Thymus (tissue), 11 donors: ENCODE data around the gene NRG2. TPM values are rescaled to one million over a fixed set of nuclear protein-coding genes. Genes with fewer than 3 reads are reported as not detected.

ENCODE experiments used
- DNase-seq, 9 donors: peaks; one replicate each; pipeline ENCODE4 v3.0.0-alpha.2; 2013; ENCODE audit warnings: low spot score in 9 of 9, low read depth in 6 of 9, missing footprints in 1 of 9
- H3K27ac ChIP-seq, 2 donors: one replicate each; pipeline ENCODE4 v1.5.1; 2013; ENCODE audit warnings: control low read depth in 1 of 2, low read depth in 1 of 2, low read length in 1 of 2, mild to moderate bottlenecking in 1 of 2, moderate library complexity in 1 of 2
- H3K27me3 ChIP-seq, 2 donors: one replicate each; pipeline ENCODE4 v1.5.1; 2013; ENCODE audit warnings: low read length in 1 of 2; ENCODE audit not compliant: control insufficient read depth in 2 of 2, insufficient read depth in 1 of 2
- H3K36me3 ChIP-seq, 2 donors: one replicate each; pipeline ENCODE4 v1.5.1; 2013; ENCODE audit warnings: low read length in 1 of 2, mild to moderate bottlenecking in 1 of 2, moderate library complexity in 1 of 2; ENCODE audit not compliant: control insufficient read depth in 2 of 2, insufficient read depth in 2 of 2
- H3K4me1 ChIP-seq, 2 donors: one replicate each; pipeline ENCODE4 v1.5.1; 2013; ENCODE audit warnings: low read length in 2 of 2; ENCODE audit not compliant: control insufficient read depth in 2 of 2, insufficient read depth in 2 of 2
- H3K4me3 ChIP-seq, 2 donors: one replicate each; pipeline ENCODE4 v1.5.1; 2013; ENCODE audit warnings: low read length in 2 of 2, control low read depth in 1 of 2, mild to moderate bottlenecking in 1 of 2
- H3K9me3 ChIP-seq, 2 donors: one replicate each; pipeline ENCODE4 v1.5.1; 2013; ENCODE audit warnings: low read length in 1 of 2, mild to moderate bottlenecking in 1 of 2; ENCODE audit not compliant: control insufficient read depth in 2 of 2, insufficient read depth in 1 of 2
- WGBS: extraction: QIAGEN DNeasy Blood & Tissue Kit; methylation state at CpG from one replicate; pipeline ENCODE4 v1.1.7; 2013; 5-methylcytosine and 5-hydroxymethylcytosine counted together
- polyA plus RNA-seq: library from polyadenylated mRNA; stranded (reverse); fragments of 200-250 nt; gene quantifications from one replicate; pipeline ENCODE4 v1.2.3, GENCODE V29; 2013
- total RNA-seq: library from RNA; stranded (reverse); fragments of 120-200 nt; gene quantifications from one replicate; pipeline ENCODE4 v1.2.4, GENCODE V29; 2013
- donor health status: healthy.

The NRG2 gene
- total and polyA plus RNA-seq, 2 donors = 0.38 to 0.96 TPM

- no peaks in the 10 kb centered on the region for H3K4me1 ChIP-seq
- no peaks in the 10 kb centered on the region for H3K9me3 ChIP-seq
- no peak overlapping the region for H3K27ac ChIP-seq
- H3K27me3 ChIP-seq = peaks cover 0 to 20% of the 10 kb centered on the region in 2 donors
- WGBS = 62% methylated on average over 1 of the region's 1 CpG
- H3K4me3 ChIP-seq = no peak overlapping the region
- no peak for DNase-seq
- H3K36me3 ChIP-seq = no peaks in the 10 kb centered on the region
Measured at GRCh38 chr5:139962445-139962844, 80.7 kb downstream of the NRG2 start.

- Histone ChIP-seq H3K9me3 (no peaks in the 10 kb centered on the region), H3K4me1 (no peaks in the 10 kb centered on the region), H3K27ac (no peak overlapping the region), H3K36me3 (no peaks in the 10 kb centered on the region), H3K4me3 (no peak overlapping the region), H3K27me3 (peaks cover 0 to 18% of the 10 kb centered on the region in 2 donors)
- no peak for DNase-seq
- 85% methylated on average over 5 of the region's 5 CpGs for WGBS
Measured at GRCh38 chr5:139961435-139962157, 81.5 kb downstream of the NRG2 start.

- H3K36me3 ChIP-seq = no peaks in the 10 kb centered on the region
- DNase-seq = no peak
- 91% methylated on average over 9 of the region's 9 CpGs for WGBS
- H3K27ac ChIP-seq = no peak overlapping the region
- H3K9me3 ChIP-seq = no peaks in the 10 kb centered on the region
- H3K4me3 ChIP-seq = no peak overlapping the region
- no peaks in the 10 kb centered on the region for H3K4me1 ChIP-seq
- H3K27me3 ChIP-seq = peaks cover 0 to 21% of the 10 kb centered on the region in 2 donors
Measured at GRCh38 chr5:139960723-139961383, 82.2 kb downstream of the NRG2 start.

- no peak for DNase-seq
Measured at GRCh38 chr5:139958432-139959148, 84.5 kb downstream of the NRG2 start.

GRCh38 chr5:139956342-139956741 is 86.8 kb downstream of the NRG2 start:
- no peaks in the 10 kb centered on the region for H3K4me1 ChIP-seq
- H3K36me3 ChIP-seq = no peaks in the 10 kb centered on the region
- H3K9me3 ChIP-seq = peaks cover 0 to 2% of the 10 kb centered on the region in 2 donors
- DNase-seq = no peak
- peaks cover 0 to 10% of the 10 kb centered on the region in 2 donors for H3K27me3 ChIP-seq
- WGBS = 94% methylated on average over 4 of the region's 4 CpGs
- H3K27ac ChIP-seq = no peak overlapping the region
- H3K4me3 ChIP-seq = no peak overlapping the region

More at GRCh38 chr5:139958432-139959148, 84.5 kb downstream of the NRG2 start:
- H3K9me3 ChIP-seq = no peaks in the 10 kb centered on the region
- H3K36me3 ChIP-seq = no peaks in the 10 kb centered on the region
- no peaks in the 10 kb centered on the region for H3K4me1 ChIP-seq
- 90% methylated on average over 4 of the region's 4 CpGs for WGBS
- H3K27me3 ChIP-seq = peaks cover 0 to 15% of the 10 kb centered on the region in 2 donors
- no peak overlapping the region for H3K27ac ChIP-seq
- no peak overlapping the region for H3K4me3 ChIP-seq

GRCh38 chr5:139955616-139956273 is 87.4 kb downstream of the NRG2 start:
- 55% methylated on average over 5 of the region's 5 CpGs for WGBS

GRCh38 chr5:139955053-139955605 is 88.0 kb downstream of the NRG2 start:
- DNase-seq = no peak
- Histone ChIP-seq H3K4me3 (no peak overlapping the region), H3K4me1 (no peaks in the 10 kb centered on the region), H3K27me3 (peaks cover 0 to 6% of the 10 kb centered on the region in 2 donors), H3K36me3 (no peaks in the 10 kb centered on the region), H3K9me3 (peaks cover 0 to 4% of the 10 kb centered on the region in 2 donors), H3K27ac (no peak overlapping the region)
- 95% methylated on average over 5 of the region's 5 CpGs for WGBS

More at GRCh38 chr5:139955616-139956273, 87.4 kb downstream of the NRG2 start:
- no peaks in the 10 kb centered on the region for H3K4me1 ChIP-seq
- H3K27me3 ChIP-seq = peaks cover 0 to 6% of the 10 kb centered on the region in 2 donors
- peaks cover 0 to 4% of the 10 kb centered on the region in 2 donors for H3K9me3 ChIP-seq
- H3K4me3 ChIP-seq = no peak overlapping the region
- no peak for DNase-seq
- no peaks in the 10 kb centered on the region for H3K36me3 ChIP-seq
- no peak overlapping the region for H3K27ac ChIP-seq

- no peak for DNase-seq
- WGBS = 90% methylated on average over 8 of the region's 8 CpGs
- Histone ChIP-seq H3K36me3 (no peaks in the 10 kb centered on the region), H3K9me3 (peaks cover 0 to 4% of the 10 kb centered on the region in 2 donors), H3K4me3 (no peak overlapping the region), H3K27me3 (peaks cover 0 to 6% of the 10 kb centered on the region in 2 donors), H3K27ac (no peak overlapping the region), H3K4me1 (no peaks in the 10 kb centered on the region)
Measured at GRCh38 chr5:139954462-139954861, 88.6 kb downstream of the NRG2 start.
